ENCODE measurements around the gene SMAD6. TPM values are rescaled to one million over a fixed set of nuclear protein-coding genes. Genes with fewer than 3 reads are reported as not detected.
A peak's percentile ranks its signal among the peaks of the same experiment; 100 is the strongest.

Gene SMAD6
- total and polyA plus RNA-seq, 9 of the 15 experiments (the other 6 are each of a cell fraction or from before 2014, with no cell fraction given) = 0.10 to 15.5 (median 3.7) TPM

- TF ChIP-seq ZNF280B (CRISPR knock-in tag; IDR thresholded peaks at IDR 0.05) (no peak), SMC3 (conservative IDR thresholded peaks at IDR 0.05; ENCODE audit: insufficient read depth, low read depth, low read length) (no peak), TAF1 (IDR thresholded peaks at IDR 0.05; ENCODE audit: control insufficient read depth, extremely low read depth, insufficient read depth, low read length, severe bottlenecking) (peak; percentile 37), RNF2 (IDR thresholded peaks at IDR 0.05) (peak; percentile 95), ESRRA (IDR thresholded peaks at IDR 0.05; ENCODE audit: borderline replicate concordance, low read depth) (peak; percentile 62; the same call in 1 of the 2 replicates), CHD7 (IDR thresholded peaks at IDR 0.05; ENCODE audit: low read depth, low read length) (no peak), PRMT5 (CRISPR knock-in tag; IDR thresholded peaks at IDR 0.05) (no peak), ZNF3 (CRISPR knock-in tag; IDR thresholded peaks at IDR 0.05) (no peak), HDAC8 (tag; IDR thresholded peaks at IDR 0.05) (no peak), KAT8 (IDR thresholded peaks at IDR 0.05; ENCODE audit: low read depth) (no peak), TCF7 (IDR thresholded peaks at IDR 0.05; ENCODE audit: borderline replicate concordance) (no peak), KHSRP (IDR thresholded peaks at IDR 0.05) (no peak), MLLT1 (IDR thresholded peaks at IDR 0.05) (peak; percentile 51 to 80; a peak in 2 of 4 replicates)
- TF ChIP-seq, protein P1, sequence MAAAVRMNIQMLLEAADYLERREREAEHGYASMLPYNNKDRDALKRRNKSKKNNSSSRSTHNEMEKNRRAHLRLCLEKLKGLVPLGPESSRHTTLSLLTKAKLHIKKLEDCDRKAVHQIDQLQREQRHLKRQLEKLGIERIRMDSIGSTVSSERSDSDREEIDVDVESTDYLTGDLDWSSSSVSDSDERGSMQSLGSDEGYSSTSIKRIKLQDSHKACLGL (CRISPR knock-in tag; IDR thresholded peaks at IDR 0.05; ENCODE audit: borderline replicate concordance, poor library complexity, severe bottlenecking) = no peak
These were observed 22.4 kb upstream of the SMAD6 start (continued) for GRCh38 chr15:66679657-66680108.

All from K562 (cell line).